ENCODE measurements around the gene PPP6R1.

- no peak for TF ChIP-seq CTCF (IDR thresholded peaks at IDR 0.05)
- TF ChIP-seq POLR2A (IDR thresholded peaks at IDR 0.05), result no peak
Measured at GRCh38 chr19:55226273-55226672, 32.5 kb downstream of the PPP6R1 start.

Measured in lower leg skin (tissue), 3 donors.